ENCODE data around the gene STARD7. TPM values are rescaled to one million over a fixed set of nuclear protein-coding genes. Genes with fewer than 3 reads are reported as not detected.

STARD7 gene
- total and polyA plus RNA-seq, 2 experiments from 2014 or later: 72.2 to 222 TPM

GRCh38 chr2:96247009-96247408 is 38.4 kb upstream of the STARD7 start:
- Mint-ChIP-seq H3K4me1 (peaks cover 3% of the 10 kb centered on the region; the same call in 1 of the 3 replicates), H3K27me3 (ENCODE audit: insufficient read depth, low read depth, poor library complexity) (no peaks in the 10 kb centered on the region), H3K4me3 (no peak overlapping the region), H3K27ac (no peak overlapping the region), H3K36me3 (ENCODE audit: low read depth) (peaks cover 9% of the 10 kb centered on the region), H3K9me3 (no peaks in the 10 kb centered on the region; the same call in 1 of the 3 replicates)
- H3F3A ChIP-seq (replicated peaks; ENCODE audit: low read depth): no peaks in the 10 kb centered on the region
- no peak overlapping the region for H3K4me3 ChIP-seq
- TF ChIP-seq ZNF331 (CRISPR knock-in tag; IDR thresholded peaks at IDR 0.05; ENCODE audit: low read depth) (no peak), ETS1 (IDR thresholded peaks at IDR 0.05) (no peak), EZH2 (IDR thresholded peaks at IDR 0.05; ENCODE audit: low read depth, unreplicated experiment) (no peak), ZNF114 (CRISPR knock-in tag; IDR thresholded peaks at IDR 0.05) (no peak), EZH2phosphoT487 (IDR thresholded peaks at IDR 0.05; ENCODE audit: unreplicated experiment) (no peak), JUNB (IDR thresholded peaks at IDR 0.05; ENCODE audit: unreplicated experiment) (no peak), CREB1 (CRISPR knock-in tag; IDR thresholded peaks at IDR 0.05; ENCODE audit: low read depth) (no peak), CTCF (conservative IDR thresholded peaks at IDR 0.05; ENCODE audit: low read depth in 2 of 2) (no peak)
- no peaks in the 10 kb centered on the region for H3K4me1 ChIP-seq (ENCODE audit: insufficient read depth)
- no peak overlapping the region for H2AFZ ChIP-seq
- H3K27me3 ChIP-seq (ENCODE audit: insufficient read depth): no peaks in the 10 kb centered on the region
- no peak overlapping the region for H3K27ac ChIP-seq (ENCODE audit: low read depth)
- no peaks in the 10 kb centered on the region for H3K36me3 ChIP-seq (ENCODE audit: insufficient read depth)
- no peak overlapping the region for H3K4me2 ChIP-seq
- H4K20me1 ChIP-seq (replicated peaks; ENCODE audit: insufficient read depth): no peaks in the 10 kb centered on the region
- no peaks in the 10 kb centered on the region for H3K79me2 ChIP-seq (replicated peaks; ENCODE audit: insufficient read depth)
- ATAC-seq (peak; percentile 59), DNase-seq (ENCODE audit: low spot score) (no peak)
- H3K9me2 ChIP-seq (ENCODE audit: insufficient read depth): no peaks in the 10 kb centered on the region

DNA sequence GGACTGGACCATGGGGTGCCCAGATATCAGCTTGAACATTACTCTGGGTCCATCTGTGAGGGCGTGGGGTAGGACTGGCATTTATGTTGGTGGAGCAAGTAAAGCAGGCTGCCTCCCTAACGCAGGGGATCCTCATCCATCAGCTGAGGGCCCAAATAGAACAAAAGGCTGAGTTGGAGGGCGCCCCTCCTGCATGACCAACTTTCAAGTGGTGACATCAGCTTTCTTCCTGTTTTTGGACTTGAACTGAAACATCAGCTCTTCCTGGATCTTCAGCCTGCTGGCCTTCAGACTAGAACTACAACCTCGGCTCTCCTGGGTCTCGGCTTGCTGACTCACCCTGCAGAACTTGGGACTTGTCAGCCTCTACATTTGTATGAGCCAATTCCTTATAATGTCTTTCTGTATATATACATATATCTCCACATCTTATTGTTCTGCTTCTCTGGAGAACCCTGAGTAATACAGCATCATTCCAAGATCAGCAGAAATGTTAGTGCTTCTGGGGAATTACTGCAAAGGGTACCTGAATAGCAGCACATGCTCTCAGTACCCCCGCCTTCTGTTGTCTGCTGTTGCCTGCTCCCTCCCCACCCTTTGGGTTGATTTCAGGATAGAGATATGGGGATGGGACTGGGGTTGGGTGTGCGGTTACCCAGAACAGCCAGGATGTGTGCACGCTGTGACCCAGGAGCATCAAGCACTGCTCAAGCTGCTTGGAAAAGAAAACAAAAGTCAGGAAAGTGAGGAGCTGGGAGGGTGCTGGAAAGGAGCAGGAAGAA is 37.2 kb upstream of the STARD7 start:
- H3K4me2 ChIP-seq: no peak overlapping the region
- no peak overlapping the region for H2AFZ ChIP-seq
- Mint-ChIP-seq H3K27me3 (ENCODE audit: insufficient read depth, low read depth, poor library complexity) (no peaks in the 10 kb centered on the region), H3K4me1 (peaks cover 8% of the 10 kb centered on the region), H3K4me3 (no peak overlapping the region; the same call in 2 of the 3 replicates), H3K36me3 (ENCODE audit: low read depth) (peaks cover 3% of the 10 kb centered on the region; the same call in 2 of the 3 replicates), H3K9me3 (no peaks in the 10 kb centered on the region; the same call in 1 of the 3 replicates), H3K27ac (no peak overlapping the region)
- no peaks in the 10 kb centered on the region for H3K79me2 ChIP-seq (replicated peaks; ENCODE audit: insufficient read depth)
- no peaks in the 10 kb centered on the region for H3F3A ChIP-seq (replicated peaks; ENCODE audit: low read depth)
- no peak for ATAC-seq
- H3K27ac ChIP-seq (ENCODE audit: low read depth): no peak overlapping the region
- H3K27me3 ChIP-seq (ENCODE audit: insufficient read depth): no peaks in the 10 kb centered on the region
- no peaks in the 10 kb centered on the region; the same call in 1 of the 2 replicates for H3K4me1 ChIP-seq (ENCODE audit: insufficient read depth)
- H3K4me3 ChIP-seq: no peak overlapping the region
- no peak for DNase-seq (ENCODE audit: low spot score)
- no peaks in the 10 kb centered on the region for H3K9me2 ChIP-seq (ENCODE audit: insufficient read depth)
- no peaks in the 10 kb centered on the region for H3K36me3 ChIP-seq (ENCODE audit: insufficient read depth)
- no peaks in the 10 kb centered on the region for H4K20me1 ChIP-seq (replicated peaks; ENCODE audit: insufficient read depth)
- no peak for TF ChIP-seq JUNB (IDR thresholded peaks at IDR 0.05; ENCODE audit: unreplicated experiment)
- TF ChIP-seq REST (IDR thresholded peaks at IDR 0.05; ENCODE audit: unreplicated experiment): no peak
- TF ChIP-seq POLR2AphosphoS5 (IDR thresholded peaks at IDR 0.05; ENCODE audit: low read depth): no peak
- no peak for TF ChIP-seq ETS1 (IDR thresholded peaks at IDR 0.05)
- TF ChIP-seq ZNF114 (CRISPR knock-in tag; IDR thresholded peaks at IDR 0.05): no peak
- no peak for TF ChIP-seq ZNF331 (CRISPR knock-in tag; IDR thresholded peaks at IDR 0.05; ENCODE audit: low read depth)
- TF ChIP-seq EZH2phosphoT487 (IDR thresholded peaks at IDR 0.05; ENCODE audit: unreplicated experiment): no peak
- no peak for TF ChIP-seq NANOG (IDR thresholded peaks at IDR 0.05; ENCODE audit: borderline replicate concordance)
- no peak for TF ChIP-seq CREB1 (CRISPR knock-in tag; IDR thresholded peaks at IDR 0.05; ENCODE audit: low read depth)
